Medulla oblongata (tissue), 1 donor: ENCODE data around the gene ULBP1.
"Not testable (repeated sequence)": the region's sequence is repeated elsewhere in the genome, so short reads cannot be mapped to it uniquely, and the experiment has no call there.

Source experiments
- DNase-seq: peaks from one replicate; pipeline ENCODE4 v3.0.0-alpha.2; 2015; ENCODE audit errors: extremely low spot score

Gene ULBP1

DNA sequence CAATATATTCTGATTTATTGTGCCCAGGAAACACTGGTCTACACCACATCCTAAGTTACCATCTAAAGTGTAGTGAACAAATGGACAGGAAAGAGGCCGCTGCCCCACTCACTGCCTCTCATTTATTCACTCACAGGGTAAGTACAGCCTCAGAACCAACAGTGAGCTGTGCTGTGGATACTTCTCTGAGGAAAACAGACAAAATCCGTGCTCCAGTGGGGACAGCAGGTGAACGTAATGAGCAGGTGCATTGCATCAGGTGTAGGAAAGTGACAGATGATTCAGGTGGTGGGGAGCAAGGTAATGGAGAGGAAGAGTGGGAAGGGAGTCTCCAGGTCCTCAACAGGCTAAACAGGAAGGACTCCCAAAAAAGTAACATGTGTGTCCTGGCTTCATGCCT is 30.3 kb upstream of the ULBP1 start:
- DNase-seq: no peak

DNA sequence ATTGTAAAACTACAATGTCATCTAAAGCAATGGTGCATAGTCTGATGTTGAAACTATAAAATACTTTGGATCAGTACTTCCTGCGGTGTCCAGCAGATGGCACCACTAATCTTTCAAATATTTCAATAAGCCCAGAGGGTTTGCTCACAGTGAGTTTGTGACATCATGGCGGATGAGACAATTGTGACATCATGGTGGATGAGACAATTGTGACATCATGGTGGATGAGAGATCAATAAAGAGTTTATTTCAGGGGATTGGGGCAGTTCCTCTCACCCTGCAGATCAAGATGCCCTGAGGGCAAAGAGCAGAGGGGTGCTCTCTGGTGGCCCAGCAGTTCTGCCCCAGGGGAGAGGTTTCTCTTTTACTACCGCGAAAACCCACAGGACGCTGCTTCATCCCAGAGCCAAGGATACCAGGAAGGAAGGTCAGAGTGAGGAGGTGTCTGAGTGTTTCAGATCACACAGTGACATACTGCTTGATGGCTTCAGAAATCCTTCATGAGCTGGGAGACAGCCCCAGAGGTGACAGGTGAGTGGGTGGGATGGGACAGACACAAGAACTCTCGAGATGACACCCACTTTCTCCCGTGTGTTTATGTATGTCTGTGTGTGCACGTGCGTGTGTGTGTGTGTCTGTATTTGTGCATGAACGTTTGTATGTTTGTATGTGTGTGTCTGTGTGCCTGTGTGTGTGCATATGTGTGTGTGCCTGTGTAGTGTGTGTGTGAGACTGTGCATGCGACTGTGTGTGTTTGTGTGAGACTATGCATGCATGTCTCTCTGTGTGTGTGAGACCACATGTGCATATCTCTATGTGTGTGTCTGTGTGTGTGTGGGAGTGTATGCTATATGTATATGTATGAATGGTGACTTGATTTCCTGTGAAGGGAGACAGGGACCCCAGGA is 29.2 kb upstream of the ULBP1 start:
- peak; percentile 84 for DNase-seq

DNA sequence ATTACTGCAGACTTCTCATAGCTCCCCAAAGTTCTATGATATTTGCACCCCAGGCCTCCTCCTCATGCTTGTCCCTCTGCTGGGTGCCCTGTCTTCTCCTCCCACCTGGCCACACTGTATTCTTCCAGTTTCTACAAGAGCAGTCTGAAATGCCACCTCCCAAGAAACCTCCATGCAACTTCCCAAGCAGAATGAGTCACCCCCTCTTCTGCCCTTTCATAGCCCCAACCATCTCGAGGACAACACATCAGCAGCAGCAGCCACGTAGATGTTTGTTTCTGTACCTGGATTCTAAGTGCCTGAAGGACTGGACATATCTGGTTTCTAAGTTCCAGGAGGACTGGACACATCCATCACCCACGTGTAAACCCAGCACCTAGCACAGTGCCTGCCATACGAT is 28.5 kb upstream of the ULBP1 start:
- no peak for DNase-seq

DNA sequence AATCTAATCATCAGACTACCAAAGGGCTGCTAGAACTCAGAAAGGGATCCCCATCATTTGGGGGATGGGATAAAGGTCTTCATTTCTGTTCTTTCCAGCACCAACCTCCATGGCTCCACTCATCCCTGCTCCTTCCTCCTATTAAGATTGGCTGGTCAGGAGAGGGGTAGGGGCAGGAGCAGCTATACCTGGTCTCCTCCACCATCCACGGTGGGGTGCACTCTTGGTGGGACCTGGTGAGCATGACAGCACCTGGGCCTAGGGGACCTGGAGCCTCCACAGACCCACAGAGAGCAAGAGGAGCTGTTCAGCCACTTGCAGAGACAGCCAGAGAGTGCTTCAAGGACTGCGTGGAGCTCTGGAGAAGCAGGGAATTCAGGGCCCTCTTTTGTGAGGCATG is 28.1 kb upstream of the ULBP1 start:
- no peak for DNase-seq

DNA sequence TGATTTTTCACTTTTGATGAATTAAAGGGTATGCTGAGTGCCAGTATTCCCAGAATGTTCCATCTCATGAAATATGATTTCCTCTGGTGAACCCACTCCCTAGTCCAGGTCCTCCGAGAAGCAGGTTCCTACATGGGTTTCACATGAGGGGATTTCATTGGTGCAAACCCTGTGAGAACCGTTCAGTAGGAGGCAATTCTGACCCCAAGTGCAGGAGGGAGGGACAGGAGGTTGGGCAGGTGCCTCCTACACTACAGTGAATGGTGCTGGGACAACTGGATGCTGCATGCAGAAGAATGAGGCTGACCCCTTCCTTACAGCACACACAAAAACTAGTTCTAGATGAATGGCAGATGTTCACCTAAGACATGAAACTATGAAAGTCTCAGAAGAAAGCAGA is 27.0 kb upstream of the ULBP1 start:
- DNase-seq: no peak

DNA sequence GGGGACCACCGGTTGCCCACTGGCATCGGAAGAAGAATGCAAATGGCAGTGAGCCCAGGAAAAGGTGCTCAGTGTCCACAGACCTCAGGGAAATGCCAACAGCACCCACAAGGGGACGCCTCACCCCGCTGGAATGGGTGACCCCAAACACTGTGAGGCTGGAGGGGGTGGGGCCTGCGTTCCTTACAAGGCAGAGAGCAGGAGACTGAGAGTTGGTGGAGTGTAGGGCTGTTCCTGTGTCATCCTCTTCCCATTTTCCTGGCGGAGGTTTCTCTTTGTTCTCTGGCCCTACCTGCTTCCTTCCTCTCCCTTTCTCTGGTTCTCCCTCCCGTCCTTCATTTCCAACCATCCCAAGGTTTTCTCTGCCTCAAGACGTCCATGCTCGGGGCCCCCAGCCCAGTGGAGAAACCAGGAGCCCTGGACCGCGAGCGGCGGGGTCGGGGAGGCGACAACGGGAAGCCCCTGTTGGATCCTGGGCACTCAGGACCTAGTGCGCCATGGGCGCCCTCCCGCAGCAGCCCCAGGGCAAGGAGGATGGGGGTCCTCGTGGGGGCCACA is 25.7 kb upstream of the ULBP1 start:
- not testable (repeated sequence) for DNase-seq

DNA sequence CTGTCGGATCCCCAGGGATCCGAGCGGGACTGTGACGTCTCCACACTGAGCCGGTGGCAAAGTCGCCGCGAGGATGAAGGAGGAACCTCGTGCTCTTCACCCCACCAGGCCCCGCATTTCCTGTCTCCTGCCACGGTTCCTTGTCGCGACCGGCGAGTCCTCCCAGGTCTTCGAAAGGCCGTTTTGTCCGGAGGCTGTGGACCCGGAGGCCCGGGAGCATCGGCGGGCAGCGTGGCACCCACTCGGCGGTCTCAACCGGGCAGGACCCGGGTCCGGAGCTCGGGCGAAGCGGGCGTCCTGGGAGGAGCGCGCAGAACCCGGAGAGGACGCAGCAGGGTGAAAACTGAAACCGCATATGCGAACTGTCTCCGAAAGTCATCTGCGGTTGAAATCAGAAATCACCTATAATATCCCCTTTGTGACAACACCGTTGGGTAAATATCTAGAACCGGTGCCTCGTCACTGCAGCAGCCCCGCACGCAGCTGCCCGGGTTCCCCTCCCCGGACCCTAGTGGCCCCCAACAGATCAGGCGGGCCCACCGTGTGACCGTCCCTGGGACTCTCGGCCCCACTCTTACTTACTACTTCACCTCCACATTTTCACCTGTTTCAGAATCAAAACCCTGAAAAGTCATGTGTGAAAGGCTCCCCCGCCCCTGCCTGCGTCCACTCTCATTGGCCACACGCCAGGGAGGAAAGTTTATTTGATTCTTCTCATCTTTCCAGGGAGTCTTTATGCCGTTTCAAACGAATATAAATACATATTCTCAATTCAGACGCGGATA is 25.0 kb upstream of the ULBP1 start:
- DNase-seq: no peak

DNA sequence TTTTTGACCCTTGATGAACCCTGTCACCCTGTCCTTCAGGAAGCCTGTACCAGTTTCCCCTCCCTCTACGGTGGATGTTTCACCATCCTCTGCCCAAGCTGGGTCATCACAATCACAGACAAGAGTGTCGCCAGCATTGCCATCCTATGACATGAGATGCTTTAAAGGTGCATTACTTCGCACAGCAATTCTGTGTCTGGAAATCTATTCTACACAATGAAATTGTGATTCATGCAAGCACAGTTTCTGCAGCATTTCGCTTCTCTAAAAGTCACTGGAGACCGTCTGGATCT is 24.4 kb upstream of the ULBP1 start:
- DNase-seq: no peak

DNA sequence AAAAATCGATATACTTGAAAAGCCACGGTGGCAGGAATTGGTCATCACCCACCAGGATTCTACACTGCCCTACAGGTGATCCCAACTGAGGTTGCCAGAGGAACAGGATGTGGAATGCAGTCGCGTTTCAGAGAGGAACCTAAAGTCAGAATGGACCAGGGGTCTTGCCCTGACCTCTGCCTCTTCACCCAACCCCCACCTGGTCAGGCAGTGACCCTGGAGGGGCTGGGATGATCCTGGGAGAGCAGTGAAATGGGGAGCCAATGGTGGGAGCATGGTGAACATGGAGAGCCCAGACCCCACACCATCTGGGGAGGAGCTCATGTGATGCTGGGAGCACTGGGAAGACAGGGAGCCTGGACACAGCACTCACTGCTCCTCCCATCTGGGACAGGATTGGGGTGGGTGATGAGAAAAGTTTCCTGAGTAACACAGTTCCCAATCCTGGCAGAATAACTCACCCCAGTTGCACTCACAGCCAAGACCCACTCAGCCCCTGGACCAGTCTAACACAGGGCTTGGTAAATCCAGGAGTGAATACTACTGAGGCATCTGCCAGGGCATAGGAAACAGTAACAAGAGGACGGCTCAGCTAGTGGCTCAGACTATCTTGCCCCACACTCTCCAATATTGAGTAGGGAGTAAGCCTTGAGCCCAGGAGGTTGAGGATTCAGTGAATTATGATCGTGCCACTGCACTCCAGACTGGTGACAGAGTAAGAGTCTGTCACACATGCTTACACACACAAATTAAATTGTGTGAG is 23.7 kb upstream of the ULBP1 start:
- DNase-seq: no peak

DNA sequence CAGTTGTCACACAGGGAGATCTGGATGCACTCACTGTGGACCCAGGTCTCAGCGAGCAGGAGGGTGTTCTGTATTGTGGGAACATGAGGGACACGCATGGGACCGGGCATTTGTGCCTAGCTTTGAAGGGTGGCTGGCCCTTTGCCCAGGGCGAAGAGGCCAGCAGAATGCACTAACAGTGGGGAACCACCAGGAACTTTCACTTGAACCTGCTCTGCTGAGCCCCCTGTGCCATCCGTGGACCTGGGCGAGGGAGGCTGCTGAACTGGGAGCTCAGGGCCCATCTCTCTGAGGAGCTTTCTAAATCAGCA is 23.1 kb upstream of the ULBP1 start:
- no peak for DNase-seq

DNA sequence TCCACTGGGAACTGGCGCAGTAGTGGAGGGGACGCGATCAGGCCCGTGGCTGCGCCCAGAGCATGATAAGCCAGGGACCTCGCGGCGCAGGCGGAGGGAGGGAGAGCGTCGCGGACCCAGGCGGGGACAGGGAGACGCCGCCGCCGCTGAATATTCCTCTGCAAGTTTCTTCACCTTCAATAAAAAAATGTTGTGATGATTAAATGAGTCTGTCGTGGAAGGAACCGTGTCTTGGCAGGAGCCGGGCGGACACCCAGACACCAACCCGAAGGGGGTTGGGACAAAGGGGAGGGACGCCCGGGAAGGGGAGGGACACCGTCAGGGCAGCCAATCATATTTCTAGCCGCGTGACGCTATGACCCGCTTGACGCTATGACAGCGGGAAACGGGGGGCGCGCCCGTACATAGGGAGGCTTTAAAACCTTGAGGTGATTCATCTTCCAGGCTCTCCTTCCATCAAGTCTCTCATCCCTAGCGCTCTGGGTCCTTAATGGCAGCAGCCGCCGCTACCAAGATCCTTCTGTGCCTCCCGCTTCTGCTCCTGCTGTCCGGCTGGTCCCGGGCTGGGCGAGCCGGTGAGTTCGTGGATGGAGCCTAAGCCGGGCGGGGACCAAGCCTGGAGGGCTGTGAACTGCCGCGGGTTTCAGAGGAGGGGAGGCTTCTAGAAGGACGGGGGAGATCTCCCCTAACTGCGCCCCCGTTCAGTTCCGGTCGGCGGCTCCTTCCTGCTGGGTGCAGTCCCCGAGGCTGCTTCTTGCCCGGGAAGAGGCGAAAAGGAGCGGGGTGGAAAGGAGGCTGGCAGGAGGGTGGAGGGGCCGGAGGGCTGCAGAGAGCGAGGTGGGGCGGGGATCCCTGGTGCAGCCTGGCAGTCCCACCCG is 21.9 kb upstream of the ULBP1 start, which contains the start of gene ULBP2:
TSS of gene ULBP2 (plus strand) at position 432 of the 878 bp plus-strand sequence. CDS start at position 491, 59 bp downstream.
- DNase-seq: peak; percentile 87

DNA sequence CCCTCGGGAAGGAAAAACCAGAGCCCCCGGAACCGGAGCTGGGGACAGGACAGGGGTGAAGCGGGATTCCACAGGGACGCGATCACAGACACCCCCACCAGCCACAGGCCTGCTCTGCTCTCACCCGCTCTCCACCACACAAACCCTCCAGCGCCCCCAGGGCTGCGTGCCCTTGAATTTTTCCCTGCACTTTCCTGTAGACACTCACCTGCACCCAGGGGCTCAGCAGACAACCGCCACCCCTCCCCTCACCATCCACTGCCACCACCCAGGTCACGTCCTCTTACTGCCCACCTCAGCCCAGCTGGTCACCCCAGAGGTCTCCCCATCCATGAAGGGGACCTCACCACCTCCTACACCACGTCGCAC is 21.3 kb upstream of the ULBP1 start:
- DNase-seq: no peak

DNA sequence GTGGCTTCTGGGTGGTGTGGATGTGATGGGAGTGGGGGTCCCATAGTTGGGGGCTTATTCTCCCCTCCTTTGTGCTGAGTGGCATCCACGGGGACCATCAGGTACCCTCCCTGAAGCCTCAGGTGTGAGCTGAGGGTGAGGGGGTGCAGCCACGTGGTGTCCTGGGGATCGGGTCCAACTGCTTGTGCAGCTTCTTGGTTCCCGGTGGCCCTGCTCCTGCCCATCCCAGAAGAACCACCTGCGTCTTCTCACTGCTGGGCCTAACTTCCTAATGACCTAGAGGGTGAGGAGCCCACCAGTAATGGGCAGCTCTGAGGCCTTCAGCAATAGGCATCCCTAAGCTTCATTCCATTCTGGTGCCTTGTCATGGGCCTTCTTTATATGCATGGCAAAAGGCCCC is 20.4 kb upstream of the ULBP1 start:
- not testable (repeated sequence) for DNase-seq

DNA sequence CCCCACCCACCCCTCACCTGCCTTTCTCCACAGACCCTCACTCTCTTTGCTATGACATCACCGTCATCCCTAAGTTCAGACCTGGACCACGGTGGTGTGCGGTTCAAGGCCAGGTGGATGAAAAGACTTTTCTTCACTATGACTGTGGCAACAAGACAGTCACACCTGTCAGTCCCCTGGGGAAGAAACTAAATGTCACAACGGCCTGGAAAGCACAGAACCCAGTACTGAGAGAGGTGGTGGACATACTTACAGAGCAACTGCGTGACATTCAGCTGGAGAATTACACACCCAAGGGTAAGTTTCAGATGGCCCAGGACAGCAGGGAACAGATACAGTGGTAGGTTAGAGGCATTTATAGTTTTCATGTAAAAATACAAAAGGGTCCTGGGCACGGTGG is 18.5 kb upstream of the ULBP1 start:
- not testable (repeated sequence) for DNase-seq

DNA sequence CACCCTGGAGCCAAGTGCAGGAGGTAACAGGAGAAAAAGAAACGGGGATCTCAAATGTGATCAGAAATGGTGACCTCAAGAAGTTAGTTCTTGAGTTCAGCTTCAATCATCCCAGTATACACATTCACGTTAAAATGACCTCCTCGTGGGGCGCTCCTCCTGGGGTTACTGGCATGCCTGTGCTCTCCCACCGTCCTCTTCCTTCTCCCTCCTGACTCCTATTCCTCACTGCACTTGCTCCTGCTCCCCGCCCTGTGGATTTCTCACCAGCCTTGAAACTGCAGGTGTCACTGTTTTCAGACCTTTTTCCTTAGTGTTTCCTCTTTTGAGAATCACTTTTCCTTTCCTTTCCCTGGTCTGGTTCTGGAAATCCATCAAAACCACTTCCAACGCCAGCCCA is 17.1 kb upstream of the ULBP1 start:
- not testable (repeated sequence) for DNase-seq

DNA sequence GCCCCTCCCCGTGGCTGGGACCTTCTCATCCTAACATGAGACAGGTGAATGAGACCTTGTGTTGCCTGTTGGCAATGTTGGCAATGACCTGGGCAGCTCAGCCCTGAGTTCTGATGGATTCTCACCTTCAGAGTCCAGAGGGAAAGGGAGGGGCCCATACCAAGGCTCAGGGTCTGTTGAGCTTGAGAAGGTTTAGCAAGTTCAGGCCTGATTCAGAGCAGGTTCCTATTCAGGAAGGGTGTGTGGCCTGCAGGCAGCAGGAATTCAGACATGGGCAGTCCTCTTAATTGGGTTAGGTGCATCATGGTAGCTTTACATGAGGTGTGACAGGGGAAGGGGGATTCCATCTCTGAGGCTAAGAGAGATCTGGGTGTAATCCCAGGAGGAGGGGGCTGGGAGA is 16.2 kb upstream of the ULBP1 start:
- not testable (repeated sequence) for DNase-seq

DNA sequence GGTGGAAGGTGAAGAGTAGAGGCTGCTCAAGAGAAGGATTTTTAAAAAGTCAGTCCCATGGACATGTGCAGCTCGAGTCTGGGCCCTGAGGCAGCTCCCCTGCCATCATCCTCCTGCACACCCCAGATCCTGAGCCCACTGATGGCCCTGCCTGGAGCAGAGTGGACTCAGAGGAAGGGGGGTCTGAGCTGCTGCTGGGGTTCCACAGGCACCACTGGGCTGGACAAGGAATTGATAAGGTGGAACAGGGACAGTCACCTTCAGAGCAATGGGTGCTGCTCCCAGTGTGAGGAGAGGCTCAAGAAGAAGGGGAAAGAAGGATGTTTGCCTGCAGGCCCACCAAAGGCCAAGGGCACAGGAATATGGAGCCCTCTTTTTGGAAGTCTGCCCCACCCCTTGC is 15.7 kb upstream of the ULBP1 start:
- no peak for DNase-seq

DNA sequence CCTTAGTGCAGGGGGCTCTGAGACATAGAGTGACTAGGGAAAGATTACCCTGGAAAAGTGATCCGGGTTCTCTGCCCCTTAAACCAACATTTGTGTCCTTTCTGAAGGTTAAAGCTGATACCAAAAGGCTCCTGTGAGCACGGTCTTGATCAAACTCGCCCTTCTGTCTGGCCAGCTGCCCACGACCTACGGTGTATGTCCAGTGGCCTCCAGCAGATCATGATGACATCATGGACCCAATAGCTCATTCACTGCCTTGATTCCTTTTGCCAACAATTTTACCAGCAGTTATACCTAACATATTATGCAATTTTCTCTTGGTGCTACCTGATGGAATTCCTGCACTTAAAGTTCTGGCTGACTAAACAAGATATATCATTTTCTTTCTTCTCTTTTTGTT is 15.1 kb upstream of the ULBP1 start:
- DNase-seq: no peak

DNA sequence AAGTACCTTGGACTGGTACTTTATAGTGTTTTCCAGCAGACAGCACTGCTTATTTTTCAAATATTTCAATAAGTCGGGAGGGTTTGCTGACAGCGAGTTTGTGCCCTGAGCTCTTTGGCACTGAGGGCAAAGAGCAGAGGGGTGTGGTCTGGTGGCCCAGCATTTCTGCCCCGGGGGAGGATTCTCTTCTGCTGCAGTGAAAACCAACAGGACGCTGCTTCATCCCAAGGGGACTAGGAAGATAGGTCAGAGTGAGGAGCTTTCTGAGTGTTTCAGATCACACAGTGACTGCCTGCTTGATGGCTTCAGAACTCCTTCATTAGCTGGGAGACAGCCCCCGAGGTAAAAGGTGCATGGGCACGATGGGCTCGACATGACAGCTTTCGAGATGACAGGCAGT is 13.3 kb upstream of the ULBP1 start:
- DNase-seq: no peak

DNA sequence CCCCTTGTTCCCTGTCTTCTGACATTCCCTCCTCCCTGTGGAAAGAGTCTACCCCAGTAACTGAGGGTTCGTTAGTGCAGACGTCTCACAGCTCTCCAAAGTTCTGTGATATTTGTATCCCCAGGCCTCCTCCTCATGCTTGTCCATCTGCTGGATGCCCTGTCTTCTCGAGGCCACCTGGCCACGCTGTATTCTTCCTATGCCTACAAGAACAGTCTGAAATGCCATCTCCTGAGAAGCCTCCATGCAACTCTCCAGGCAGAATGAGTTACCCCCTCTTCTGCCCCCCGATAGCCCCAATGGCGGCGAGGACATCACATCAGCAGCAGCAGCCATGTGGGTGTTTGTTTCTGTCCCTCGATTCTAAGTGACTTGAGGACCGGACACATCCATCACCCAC is 12.6 kb upstream of the ULBP1 start:
- DNase-seq: no peak

DNA sequence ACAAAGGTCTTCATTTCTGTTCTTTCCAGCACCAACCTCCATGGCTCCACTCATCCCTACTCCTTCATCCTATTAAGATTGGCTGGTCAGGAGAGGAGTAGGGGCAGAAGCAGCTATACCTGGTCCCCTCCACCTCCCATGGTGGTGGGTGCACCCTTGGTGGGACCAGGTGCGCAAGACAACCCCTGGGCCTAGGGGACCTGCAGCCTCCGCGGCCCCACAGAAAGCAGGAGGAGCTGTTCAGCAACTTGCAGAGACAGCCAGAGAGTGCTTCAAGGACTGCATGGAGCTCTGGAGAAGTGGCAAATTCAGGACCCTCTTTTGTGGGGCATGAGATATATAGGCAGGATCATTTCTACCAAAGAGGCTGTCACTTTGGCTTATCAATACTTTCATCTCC is 12.1 kb upstream of the ULBP1 start:
- no peak for DNase-seq
